SK-N-MC (cell line): ENCODE measurements around the gene OR6K2.

Source experiments
- EZH2 ChIP-seq: fragments of 200-600 bp; sonication (generic); IDR thresholded peaks from one replicate; pipeline ENCODE4 v1.6.1; 2017; ENCODE audit warnings: antibody characterized with exemption
- POLR2AphosphoS5 ChIP-seq: IDR thresholded peaks from 2 replicates; pipeline ENCODE4 v1.6.1; 2012; ENCODE audit warnings: mild to moderate bottlenecking, low read depth, low read length, borderline replicate concordance

GRCh38 chr1:158719664-158720063, 19.2 kb upstream of the OR6K2 start:
- no peak for TF ChIP-seq EZH2
- TF ChIP-seq POLR2AphosphoS5, result no peak
